Naive B cell (primary cell): ENCODE data around the gene MOB3B. TPM values are rescaled to one million over a fixed set of nuclear protein-coding genes. Genes with fewer than 3 reads are reported as not detected.

Source experiments
- ATAC-seq, 2 donors: fragments of 150-1000 bp; cut with Tn5 transposase; 2 replicates each; pipeline ENCODE4 v1.10.0; 2021; ENCODE audit warnings: low read depth in 2 of 2, mild to moderate bottlenecking in 2 of 2, moderate library complexity in 2 of 2
- DNase-seq: peaks from one replicate; pipeline ENCODE4 v3.0.0; 2022
- H3K27ac Mint-ChIP-seq, 6 donors: one replicate each; pipeline ENCODE4 v1.8.0; 2020 to 2022; ENCODE audit warnings: mild to moderate bottlenecking in 6 of 6, mixed read lengths in 6 of 6, moderate library complexity in 5 of 6, inconsistent platforms in 2 of 6
- H3K27me3 Mint-ChIP-seq, 3 donors: one replicate each; pipeline ENCODE4 v1.8.0; 2021 to 2022; ENCODE audit warnings: mixed read lengths in 3 of 3, mild to moderate bottlenecking in 1 of 3
- H3K36me3 Mint-ChIP-seq, 2 donors: one replicate each; pipeline ENCODE4 v1.8.0; 2020 to 2022; ENCODE audit warnings: mixed read lengths in 2 of 2, inconsistent platforms in 1 of 2, mild to moderate bottlenecking in 1 of 2
- H3K4me1 Mint-ChIP-seq, 3 donors: one replicate each; pipeline ENCODE4 v1.8.0; 2020 to 2022; ENCODE audit warnings: mixed read lengths in 3 of 3, inconsistent platforms in 1 of 3, mild to moderate bottlenecking in 1 of 3, moderate library complexity in 1 of 3
- H3K4me3 Mint-ChIP-seq, 8 donors: one replicate each; pipeline ENCODE4 v1.8.0; 2020 to 2022; ENCODE audit warnings: mild to moderate bottlenecking in 8 of 8, mixed read lengths in 8 of 8, moderate library complexity in 8 of 8, inconsistent platforms in 2 of 8
- H3K9me3 Mint-ChIP-seq, 7 donors: one replicate each; pipeline ENCODE4 v1.8.0; 2020 to 2022; ENCODE audit warnings: mixed read lengths in 7 of 7, mild to moderate bottlenecking in 5 of 7, inconsistent platforms in 2 of 7, moderate library complexity in 1 of 7
- polyA plus RNA-seq, 6 donors: library from polyadenylated mRNA; unstranded; fragments of 300-500 nt; fragmentation: Illumina TruSeq; gene quantifications; one replicate each; pipeline ENCODE4 v1.2.3, GENCODE V29; 2021; ENCODE audit warnings: low read depth in 6 of 6

MOB3B gene
- polyA plus RNA-seq, 6 donors from 2014 or later = 9.5 to 19.8 (median 15.7) TPM

DNA sequence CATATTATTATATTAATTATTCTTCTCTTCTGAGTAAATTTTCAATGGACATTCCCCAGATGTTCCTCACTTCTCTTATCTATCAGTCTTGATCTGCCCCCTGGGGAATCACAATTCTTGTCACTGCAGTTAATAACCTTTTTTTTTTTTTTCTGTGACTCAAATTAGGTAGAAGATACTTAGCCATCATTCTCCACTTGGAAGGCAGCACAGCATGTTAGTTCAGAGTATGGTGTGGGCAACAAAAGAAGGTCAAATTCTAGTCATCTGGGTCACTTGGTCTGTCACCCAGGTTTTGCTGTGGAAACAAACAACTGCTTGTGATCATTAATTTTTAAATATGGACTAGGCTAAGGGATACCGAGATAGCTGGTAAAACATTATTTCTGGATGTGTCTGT, 8.1 kb upstream of the MOB3B start:
- no peak overlapping the region for H3K4me3 Mint-ChIP-seq
- no peak for DNase-seq
- H3K4me1 Mint-ChIP-seq = peaks cover 14 to 15% (median 15%) of the 10 kb centered on the region in 3 donors
- ATAC-seq = no peak
- H3K27ac Mint-ChIP-seq = no peak overlapping the region
- no peaks in the 10 kb centered on the region for H3K27me3 Mint-ChIP-seq
- H3K36me3 Mint-ChIP-seq = peaks cover 5 to 9% of the 10 kb centered on the region in 2 donors
- H3K9me3 Mint-ChIP-seq = no peaks in the 10 kb centered on the region

DNA sequence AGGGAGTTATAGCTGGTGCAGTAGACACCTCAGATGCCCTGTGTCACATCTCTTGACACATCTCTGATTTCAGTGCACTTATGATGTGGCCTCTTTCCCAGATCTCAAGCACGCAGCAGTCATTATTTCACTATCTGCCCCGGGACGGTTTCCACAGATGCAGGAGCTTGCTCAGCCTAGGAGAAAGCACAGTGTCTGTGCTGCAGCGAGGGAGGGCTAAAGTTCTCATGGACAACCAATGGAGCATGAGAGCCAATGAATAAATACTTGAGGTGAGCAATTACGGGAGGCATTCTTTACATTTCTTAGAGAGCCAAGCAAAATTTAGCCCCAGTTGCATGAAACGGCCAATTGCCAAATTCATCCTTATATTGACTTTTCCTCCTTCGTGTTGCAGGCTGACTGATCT, 7.4 kb upstream of the MOB3B start:
- Mint-ChIP-seq H3K4me1 (peaks cover 14 to 16% (median 15%) of the 10 kb centered on the region in 3 donors), H3K27ac (no peak overlapping the region), H3K27me3 (no peaks in the 10 kb centered on the region), H3K4me3 (no peak overlapping the region), H3K36me3 (peaks cover 0 to 9% of the 10 kb centered on the region in 2 donors), H3K9me3 (no peaks in the 10 kb centered on the region)
- DNase-seq (no peak), ATAC-seq (no peak)

DNA sequence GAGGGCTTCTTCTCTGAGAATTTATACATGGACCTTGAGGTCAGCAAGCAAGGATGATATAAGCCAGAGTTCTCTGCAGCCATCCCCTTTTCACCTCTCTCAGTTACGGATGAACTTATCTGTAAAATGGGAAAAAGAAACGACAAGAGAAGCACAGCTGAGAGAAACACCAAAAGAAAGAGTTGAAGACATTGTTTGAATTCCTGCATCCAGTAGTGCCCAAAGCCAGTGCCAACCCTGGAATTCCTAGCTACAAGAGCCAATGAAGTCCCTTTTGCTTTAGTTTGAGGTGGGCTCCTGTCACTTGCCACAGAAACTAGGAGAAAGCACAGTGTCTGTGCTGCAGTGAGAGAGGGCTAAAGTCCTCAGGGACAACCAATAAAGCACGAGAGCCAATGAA, 6.6 kb upstream of the MOB3B start:
- H3K27me3 Mint-ChIP-seq = no peaks in the 10 kb centered on the region
- H3K4me1 Mint-ChIP-seq = peaks cover 15 to 17% (median 15%) of the 10 kb centered on the region in 3 donors
- peak overlapping the region in 1 of 6 donors; percentile 79 for H3K27ac Mint-ChIP-seq
- H3K9me3 Mint-ChIP-seq = no peaks in the 10 kb centered on the region
- H3K4me3 Mint-ChIP-seq = no peak overlapping the region
- DNase-seq = no peak
- ATAC-seq = no peak
- H3K36me3 Mint-ChIP-seq = peaks cover 0 to 5% of the 10 kb centered on the region in 2 donors

DNA sequence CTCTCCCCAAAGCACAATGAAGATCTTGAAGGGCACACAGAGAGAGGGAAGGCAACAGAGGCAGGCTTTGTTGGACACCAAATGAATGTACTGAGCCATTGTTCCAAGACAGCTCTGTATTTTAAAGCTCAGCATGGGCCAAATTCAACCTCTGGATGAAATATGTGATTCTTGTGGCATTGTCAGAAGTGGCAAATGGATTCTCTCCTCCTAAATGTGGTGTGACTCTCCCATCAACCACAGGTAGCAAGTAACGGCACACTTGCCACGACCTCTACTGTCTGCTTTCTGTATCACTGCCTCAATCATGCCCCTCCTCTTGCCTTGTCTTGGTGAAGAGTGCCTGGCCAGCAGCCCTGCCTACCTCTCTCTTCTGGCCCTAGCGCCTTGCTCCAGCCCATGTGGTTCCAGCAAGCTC, 6.1 kb upstream of the MOB3B start:
- Mint-ChIP-seq H3K36me3 (peaks cover 0 to under 1% of the 10 kb centered on the region in 2 donors), H3K27ac (peak overlapping the region in 3 of 6 donors; percentile 9 to 79 (median 59)), H3K4me3 (no peak overlapping the region), H3K27me3 (no peaks in the 10 kb centered on the region), H3K4me1 (peaks cover 15 to 21% (median 18%) of the 10 kb centered on the region in 3 donors), H3K9me3 (no peaks in the 10 kb centered on the region)
- no peak for DNase-seq
- ATAC-seq = peak; percentile 40 to 51

DNA sequence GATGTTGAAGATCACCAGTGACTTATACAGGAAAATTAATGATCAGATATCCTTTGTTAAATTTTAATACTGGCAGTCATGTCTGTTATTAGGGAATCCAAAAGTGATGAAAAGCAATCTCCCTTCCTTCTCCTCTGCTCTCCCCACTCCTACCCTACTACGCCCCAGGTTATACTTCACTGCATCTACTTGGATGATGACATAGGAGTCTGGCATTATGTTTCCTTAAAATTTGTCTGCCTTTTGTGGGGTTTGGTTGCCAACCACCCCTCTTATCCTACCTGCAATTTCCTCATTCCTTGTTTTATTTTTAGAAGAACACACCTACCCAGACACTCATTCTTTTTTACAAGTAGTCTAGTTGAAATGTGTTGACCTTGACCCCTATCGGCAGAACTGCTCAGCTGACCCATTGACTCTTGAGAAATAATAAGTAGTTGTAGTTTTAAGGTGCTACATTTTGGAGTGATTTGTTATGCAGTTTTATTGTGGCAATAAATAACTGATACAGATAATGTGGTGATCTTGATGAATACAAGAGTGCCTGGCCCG, 5.1 kb upstream of the MOB3B start:
- DNase-seq (no peak), ATAC-seq (no peak)
- no peaks in the 10 kb centered on the region for H3K36me3 Mint-ChIP-seq
- H3K4me3 Mint-ChIP-seq = peak overlapping the region in 1 of 8 donors; percentile 72
- H3K27me3 Mint-ChIP-seq = no peaks in the 10 kb centered on the region
- peak overlapping the region in 4 of 6 donors; percentile 23 to 84 (median 48) for H3K27ac Mint-ChIP-seq
- H3K9me3 Mint-ChIP-seq = no peaks in the 10 kb centered on the region
- H3K4me1 Mint-ChIP-seq = peaks cover 17 to 25% (median 23%) of the 10 kb centered on the region in 3 donors

DNA sequence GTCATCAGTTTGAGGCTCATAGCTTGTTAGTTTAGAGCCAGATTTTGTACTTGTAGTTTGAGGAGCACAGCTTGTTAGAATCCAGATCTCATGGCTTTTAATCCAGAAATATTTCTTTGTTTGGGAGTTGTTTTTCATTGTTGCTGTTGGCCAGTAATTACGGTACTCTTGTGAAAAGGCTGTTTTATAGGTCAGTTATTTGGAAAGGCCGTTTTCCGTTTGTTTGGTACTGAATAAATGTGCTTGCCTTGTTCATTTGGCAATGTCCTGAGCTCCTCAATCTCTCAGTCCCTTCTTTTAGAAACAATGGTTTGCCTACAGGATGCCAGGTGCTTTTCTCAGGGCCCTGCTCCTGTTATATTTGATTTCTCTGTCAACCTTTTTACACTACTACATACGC, 4.5 kb upstream of the MOB3B start:
- H3K27me3 Mint-ChIP-seq = no peaks in the 10 kb centered on the region
- peak overlapping the region in 2 of 6 donors; percentile 23 to 27 for H3K27ac Mint-ChIP-seq
- H3K4me3 Mint-ChIP-seq = peak overlapping the region in 1 of 8 donors; percentile 32
- ATAC-seq (no peak), DNase-seq (no peak)
- H3K9me3 Mint-ChIP-seq = no peaks in the 10 kb centered on the region
- H3K4me1 Mint-ChIP-seq = peaks cover 19 to 28% (median 24%) of the 10 kb centered on the region in 3 donors
- no peaks in the 10 kb centered on the region for H3K36me3 Mint-ChIP-seq

DNA sequence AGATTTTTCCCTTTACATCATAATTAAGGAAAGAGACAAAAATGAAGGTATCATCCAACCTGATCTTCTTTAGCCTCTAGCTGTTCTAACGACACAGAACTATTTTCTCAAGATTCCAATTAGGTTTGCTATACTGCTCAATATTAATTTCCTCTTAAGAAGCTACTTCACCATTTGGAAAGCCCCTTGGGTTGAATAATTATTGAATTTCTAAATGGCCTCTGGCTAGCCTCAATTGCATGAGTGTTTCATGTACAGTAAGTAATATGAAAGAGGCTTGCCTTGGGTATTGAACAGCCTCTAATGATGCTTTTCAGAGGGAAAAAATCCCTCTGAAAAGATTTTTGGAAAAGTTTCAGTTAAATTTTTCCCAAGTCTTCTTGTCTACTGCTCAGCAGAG, 3.7 kb upstream of the MOB3B start:
- H3K4me3 Mint-ChIP-seq = peak overlapping the region in 1 of 8 donors; percentile 51
- peaks cover 19 to 29% (median 24%) of the 10 kb centered on the region in 3 donors for H3K4me1 Mint-ChIP-seq
- H3K27ac Mint-ChIP-seq = no peak overlapping the region
- ATAC-seq (no peak), DNase-seq (no peak)
- H3K27me3 Mint-ChIP-seq = no peaks in the 10 kb centered on the region
- H3K9me3 Mint-ChIP-seq = no peaks in the 10 kb centered on the region
- H3K36me3 Mint-ChIP-seq = no peaks in the 10 kb centered on the region

DNA sequence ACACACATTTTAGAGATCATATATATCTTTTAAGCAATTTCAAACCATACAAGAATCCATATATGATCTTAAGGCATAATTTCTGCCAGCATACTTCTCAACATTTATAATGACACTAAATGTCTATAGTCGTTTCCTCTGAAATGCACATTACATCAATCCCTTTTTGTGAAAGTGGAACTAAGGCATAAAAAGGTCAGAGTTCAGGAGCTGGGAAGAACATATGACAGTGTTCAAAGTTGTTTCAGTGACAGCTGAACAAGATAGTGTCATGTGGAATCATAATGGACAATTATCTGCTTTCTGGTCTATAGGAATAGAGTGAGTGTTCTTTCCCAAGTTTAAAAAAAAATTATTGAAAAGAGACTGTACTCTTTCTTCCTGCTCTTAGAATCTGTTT, 2.4 kb upstream of the MOB3B start:
- H3K9me3 Mint-ChIP-seq = no peaks in the 10 kb centered on the region

DNA sequence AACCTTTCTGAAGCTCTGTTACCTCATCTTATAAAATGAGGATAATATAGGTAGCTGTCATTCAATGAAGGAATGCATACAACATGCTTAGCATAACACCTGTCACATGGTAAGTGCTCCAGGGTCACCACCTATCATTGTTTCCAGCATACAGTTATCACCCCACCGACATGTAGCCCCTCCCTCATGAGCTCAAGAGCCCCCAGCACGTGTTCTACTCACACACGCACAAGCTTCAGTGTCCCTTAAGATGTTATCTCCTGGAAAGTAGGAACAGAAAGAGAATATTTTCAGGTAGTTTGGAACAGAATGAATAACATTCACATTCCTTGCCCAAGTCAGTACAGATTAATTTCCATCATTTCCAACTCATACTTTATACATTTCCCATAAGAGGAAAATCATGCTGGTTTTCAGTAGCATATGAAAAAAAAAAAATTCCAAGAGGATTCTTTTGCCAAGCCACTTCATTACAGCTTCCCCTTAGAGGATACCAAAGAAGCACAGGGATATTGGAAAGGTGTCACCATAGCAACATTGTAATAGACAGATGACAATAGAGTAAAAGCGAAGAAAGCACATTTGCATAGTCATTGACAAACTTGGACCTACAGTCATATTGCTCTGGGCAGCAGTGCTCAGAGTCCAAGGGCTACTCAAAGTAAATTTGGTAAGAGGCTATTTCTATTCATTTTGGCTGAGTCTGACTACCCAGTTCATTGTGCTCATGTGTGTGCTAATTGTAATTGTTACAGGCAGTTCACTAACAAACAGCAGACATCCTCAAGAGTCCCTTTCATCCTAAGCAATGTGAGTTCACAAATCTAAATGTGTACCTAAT, 1.5 kb upstream of the MOB3B start:
- Mint-ChIP-seq H3K4me3 (peak overlapping the region in 1 of 8 donors; percentile 96), H3K4me1 (peaks cover 19 to 50% (median 45%) of the 10 kb centered on the region in 3 donors), H3K9me3 (no peaks in the 10 kb centered on the region), H3K36me3 (no peaks in the 10 kb centered on the region), H3K27ac (peak overlapping the region in 2 of 6 donors; percentile 14 to 57), H3K27me3 (no peaks in the 10 kb centered on the region)
- no peak for ATAC-seq
- DNase-seq = no peak

More for the DNA sequence above, 2.4 kb upstream of the MOB3B start:
- no peaks in the 10 kb centered on the region for H3K27me3 Mint-ChIP-seq
- H3K36me3 Mint-ChIP-seq = no peaks in the 10 kb centered on the region
- no peak for ATAC-seq
- peaks cover 19 to 41% (median 36%) of the 10 kb centered on the region in 3 donors for H3K4me1 Mint-ChIP-seq
- DNase-seq = no peak
- H3K4me3 Mint-ChIP-seq = peak overlapping the region in 1 of 8 donors; percentile 51
- H3K27ac Mint-ChIP-seq = no peak overlapping the region

DNA sequence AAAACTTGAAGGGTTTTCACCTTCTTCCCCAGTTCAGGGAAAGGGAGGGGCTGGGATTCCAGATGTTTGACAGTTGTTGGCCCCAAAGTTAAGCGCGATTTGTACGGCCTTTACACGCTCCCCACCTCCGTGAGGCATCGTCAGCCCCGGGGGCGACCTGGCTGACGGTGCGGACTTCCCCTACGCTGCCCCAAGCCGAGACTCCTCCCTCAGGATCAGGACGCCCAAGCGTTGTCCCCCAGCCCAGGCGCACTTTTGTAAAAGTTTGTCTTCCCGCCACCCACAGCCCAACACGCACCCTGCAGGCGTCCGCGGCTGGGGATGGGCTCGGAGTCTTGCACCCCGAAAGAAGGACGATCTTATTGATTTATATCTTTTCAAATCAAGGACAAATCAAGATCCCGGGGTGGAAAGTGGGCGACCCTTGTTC, 713 bp downstream of the MOB3B start:
- Mint-ChIP-seq H3K4me1 (peaks cover 22 to 56% (median 54%) of the 10 kb centered on the region in 3 donors), H3K36me3 (no peaks in the 10 kb centered on the region), H3K27me3 (no peaks in the 10 kb centered on the region), H3K4me3 (peak overlapping the region; percentile 94 to 99 (median 98)), H3K9me3 (no peaks in the 10 kb centered on the region), H3K27ac (peak overlapping the region; percentile 95 to 98 (median 96))
- ATAC-seq (peak; percentile 68 to 71), DNase-seq (peak; percentile 68)

DNA sequence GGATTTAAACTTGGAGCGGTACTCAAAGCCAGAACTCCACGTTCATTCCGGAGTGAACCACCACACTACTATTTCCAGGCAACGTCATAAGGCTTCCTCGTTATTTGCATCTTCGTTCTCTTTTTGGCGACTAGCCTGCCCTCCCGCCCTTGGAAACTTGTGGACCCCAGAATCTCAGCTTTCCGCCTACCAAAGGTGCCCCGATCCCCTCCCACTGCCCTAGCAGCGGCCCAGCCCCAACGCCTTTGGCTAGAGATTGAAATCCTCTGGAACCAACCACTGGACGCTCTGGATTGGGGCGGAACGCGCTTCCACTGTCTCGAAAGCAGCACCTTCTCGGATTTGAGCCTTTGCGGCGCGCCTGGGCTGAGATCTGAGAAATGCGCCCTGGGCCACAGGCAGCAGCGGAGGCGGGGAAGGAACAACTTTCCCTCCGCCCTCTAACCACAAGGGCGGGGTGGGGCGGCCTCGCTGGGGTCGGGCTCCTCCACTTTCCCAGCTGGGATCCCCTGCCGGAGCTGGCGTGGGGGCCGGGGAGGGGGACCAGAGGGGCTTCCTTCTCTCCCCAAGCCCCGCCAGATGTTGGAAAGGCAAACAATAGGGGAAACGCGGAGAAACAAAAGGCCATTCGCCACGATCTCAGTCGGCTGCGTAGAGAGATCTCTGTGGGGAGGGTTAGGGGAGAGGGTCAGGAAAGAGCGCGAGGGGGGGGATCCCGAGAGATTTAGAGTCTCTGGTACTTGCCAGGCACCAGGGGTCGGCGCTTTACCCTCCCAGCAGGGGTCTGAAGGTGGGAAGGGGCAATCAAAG, 1.3 kb downstream of the MOB3B start:
- peak; percentile 56 for ATAC-seq

DNA sequence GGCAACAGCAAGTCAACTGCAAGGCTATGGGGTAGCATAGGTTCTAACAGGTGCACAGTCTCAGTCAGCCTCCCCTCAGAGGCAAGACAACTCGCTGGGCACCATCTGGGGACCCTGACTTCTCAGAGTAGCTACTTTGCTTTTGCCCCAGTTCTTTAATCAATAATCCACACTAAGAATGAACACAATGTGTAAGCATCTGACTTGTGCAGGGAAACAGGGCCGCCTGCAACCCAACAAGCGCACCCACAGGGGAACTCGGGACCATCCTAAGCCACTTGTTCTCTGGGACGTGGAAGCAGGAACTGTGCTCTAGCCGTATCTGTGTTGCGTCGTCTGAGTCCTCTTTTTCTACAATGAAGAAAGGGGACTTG, 1.9 kb downstream of the MOB3B start:
- H3K4me3 Mint-ChIP-seq = peak overlapping the region; percentile 94 to 99 (median 98)
- peaks cover 22 to 60% (median 55%) of the 10 kb centered on the region in 3 donors for H3K4me1 Mint-ChIP-seq
- H3K9me3 Mint-ChIP-seq = no peaks in the 10 kb centered on the region
- no peaks in the 10 kb centered on the region for H3K27me3 Mint-ChIP-seq
- no peaks in the 10 kb centered on the region for H3K36me3 Mint-ChIP-seq
- peak overlapping the region; percentile 53 to 96 (median 95) for H3K27ac Mint-ChIP-seq
- ATAC-seq (no peak), DNase-seq (no peak)

More for the DNA sequence above, 1.3 kb downstream of the MOB3B start:
- H3K9me3 Mint-ChIP-seq = no peaks in the 10 kb centered on the region
- no peaks in the 10 kb centered on the region for H3K36me3 Mint-ChIP-seq
- peak; percentile 61 for DNase-seq
- H3K27me3 Mint-ChIP-seq = no peaks in the 10 kb centered on the region
- peak overlapping the region; percentile 95 to 98 (median 96) for H3K27ac Mint-ChIP-seq
- H3K4me1 Mint-ChIP-seq = peaks cover 19 to 62% (median 52%) of the 10 kb centered on the region in 3 donors
- H3K4me3 Mint-ChIP-seq = peak overlapping the region; percentile 94 to 99 (median 98)

DNA sequence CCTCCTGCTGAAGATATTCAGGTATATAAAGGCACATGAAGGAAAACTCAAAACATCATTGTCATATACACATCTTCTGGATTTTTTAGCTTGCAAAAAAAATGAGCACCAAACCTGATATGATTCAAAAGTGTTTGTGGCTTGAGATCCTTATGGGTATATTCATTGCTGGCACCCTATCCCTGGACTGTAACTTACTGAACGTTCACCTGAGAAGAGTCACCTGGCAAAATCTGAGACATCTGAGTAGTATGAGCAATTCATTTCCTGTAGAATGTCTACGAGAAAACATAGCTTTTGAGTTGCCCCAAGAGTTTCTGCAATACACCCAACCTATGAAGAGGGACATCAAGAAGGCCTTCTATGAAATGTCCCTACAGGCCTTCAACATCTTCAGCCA, 5.4 kb downstream of the MOB3B start, which contains the start of gene IFNK:
IFNK (plus strand) TSS at position 55 of the 400 bp plus-strand sequence; CDS start at position 102, 47 bp downstream.
- H3K4me3 Mint-ChIP-seq = peak within 1 kb of the TSS in 1 of 8 donors; percentile 51
- H3K4me1 Mint-ChIP-seq = peaks cover 26 to 70% (median 61%) of the 10 kb centered on the region in 3 donors
- no peaks in the 10 kb centered on the region for H3K9me3 Mint-ChIP-seq
- ATAC-seq (no peak), DNase-seq (no peak)
- H3K27ac Mint-ChIP-seq = peak within 1 kb of the TSS in 5 of 6 donors; percentile 28 to 86 (median 74)
- H3K27me3 Mint-ChIP-seq = no peaks in the 10 kb centered on the region
- peaks cover 0 to 8% of the 10 kb centered on the region in 2 donors for H3K36me3 Mint-ChIP-seq
